Lower leg skin (tissue), 4 donors: ENCODE measurements around the gene BCL2L11. TPM values are rescaled to one million over a fixed set of nuclear protein-coding genes. Genes with fewer than 3 reads are reported as not detected.

ENCODE experiments used
- DNase-seq, 2 donors: peaks; one replicate each; pipeline ENCODE4 v3.0.0-alpha.2; 2019; ENCODE audit warnings: low spot score in 2 of 2
- H3K4me3 ChIP-seq: fragments of 200-600 bp; sonication (generic); 2 replicates; pipeline ENCODE4 v1.5.1; 2017; ENCODE audit warnings: mild to moderate bottlenecking, low read depth; ENCODE audit not compliant: poor library complexity, severe bottlenecking
- POLR2A ChIP-seq, 2 donors: fragments of 450-650 bp; IDR thresholded peaks; one replicate each; pipeline ENCODE4 v1.6.1; 2016 to 2017; ENCODE audit warnings: antibody characterized with exemption in 2 of 2, mild to moderate bottlenecking in 1 of 2, moderate library complexity in 1 of 2
- WGBS, 2 donors: methylation state at CpG; one replicate each; pipeline ENCODE4 v1.1.5; 2018; 5-methylcytosine and 5-hydroxymethylcytosine counted together
- intact Hi-C: fragments of 100-400 bp; cut with DNase I; formaldehyde crosslinking; loops from one replicate; pipeline ENCODE4 v1.15.0; 2023; ENCODE audit warnings: low total_unique reads
- total RNA-seq, 4 donors: library from RNA; depleted of rRNA; stranded (reverse); fragments of >200 nt; gene quantifications; one replicate each; pipeline ENCODE4 v1.1.0, GENCODE V29; 2016
- TF ChIP-seq, protein P1 (sequence below), 3 donors: fragments of 450-650 bp; IDR thresholded peaks; one replicate each; pipeline ENCODE4 v1.5.1; 2016; ENCODE audit warnings: antibody characterized with exemption in 3 of 3, mild to moderate bottlenecking in 3 of 3, moderate library complexity in 2 of 3

The BCL2L11 gene
- total RNA-seq, 4 donors from 2014 or later = 5.4 to 17.2 (median 13.2) TPM

DNA sequence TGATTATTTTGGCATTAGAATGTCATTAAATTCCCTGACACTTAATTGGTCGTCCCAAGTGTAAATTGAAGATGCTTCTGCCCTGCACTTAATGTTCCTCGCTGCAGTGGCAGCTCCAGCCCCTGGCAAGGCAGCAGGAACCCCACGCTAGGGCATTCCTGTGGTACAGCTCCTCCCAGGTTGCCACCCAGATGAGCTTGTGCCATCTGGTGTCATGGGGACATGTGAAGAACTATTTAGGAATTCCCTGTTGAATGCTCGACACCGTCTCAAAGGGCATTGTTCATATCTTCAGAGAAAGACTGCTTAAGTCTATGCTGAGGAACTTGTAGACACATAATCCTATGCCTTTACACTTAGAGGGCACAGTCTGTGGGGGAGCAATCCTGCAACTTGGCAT is 38.9 kb downstream of the BCL2L11 start:
- no peak for DNase-seq
- TF ChIP-seq, protein P1, sequence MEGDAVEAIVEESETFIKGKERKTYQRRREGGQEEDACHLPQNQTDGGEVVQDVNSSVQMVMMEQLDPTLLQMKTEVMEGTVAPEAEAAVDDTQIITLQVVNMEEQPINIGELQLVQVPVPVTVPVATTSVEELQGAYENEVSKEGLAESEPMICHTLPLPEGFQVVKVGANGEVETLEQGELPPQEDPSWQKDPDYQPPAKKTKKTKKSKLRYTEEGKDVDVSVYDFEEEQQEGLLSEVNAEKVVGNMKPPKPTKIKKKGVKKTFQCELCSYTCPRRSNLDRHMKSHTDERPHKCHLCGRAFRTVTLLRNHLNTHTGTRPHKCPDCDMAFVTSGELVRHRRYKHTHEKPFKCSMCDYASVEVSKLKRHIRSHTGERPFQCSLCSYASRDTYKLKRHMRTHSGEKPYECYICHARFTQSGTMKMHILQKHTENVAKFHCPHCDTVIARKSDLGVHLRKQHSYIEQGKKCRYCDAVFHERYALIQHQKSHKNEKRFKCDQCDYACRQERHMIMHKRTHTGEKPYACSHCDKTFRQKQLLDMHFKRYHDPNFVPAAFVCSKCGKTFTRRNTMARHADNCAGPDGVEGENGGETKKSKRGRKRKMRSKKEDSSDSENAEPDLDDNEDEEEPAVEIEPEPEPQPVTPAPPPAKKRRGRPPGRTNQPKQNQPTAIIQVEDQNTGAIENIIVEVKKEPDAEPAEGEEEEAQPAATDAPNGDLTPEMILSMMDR (IDR thresholded peaks at IDR 0.05) = no peak
- TF ChIP-seq POLR2A (IDR thresholded peaks at IDR 0.05) = no peak
- WGBS, 2 donors = 72 to 95% methylated on average over 5 of the region's 5 CpGs
- no peak overlapping the region for H3K4me3 ChIP-seq
- intact Hi-C loops = no loop called here

DNA sequence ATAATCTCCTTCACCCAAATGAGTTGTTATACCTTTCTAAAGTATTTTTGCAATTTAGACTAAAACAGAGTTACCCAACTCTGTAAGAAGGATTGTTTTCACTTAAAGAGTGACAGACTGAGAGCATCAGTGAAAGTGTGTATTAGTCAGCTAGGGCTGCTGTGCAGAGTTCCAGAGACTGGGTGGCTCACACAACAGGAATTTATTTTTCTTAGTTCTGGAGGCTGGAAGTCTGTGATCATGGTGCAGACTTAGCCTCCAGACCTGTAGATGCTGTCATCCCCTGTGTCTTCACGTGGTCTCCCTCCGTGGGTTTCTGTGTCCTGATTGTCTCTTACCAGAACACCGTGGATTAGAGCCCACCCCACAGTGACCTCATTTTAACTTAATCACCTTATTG is 40.0 kb downstream of the BCL2L11 start:
- no peak overlapping the region for H3K4me3 ChIP-seq
- DNase-seq = no peak
- TF ChIP-seq, protein P1 (IDR thresholded peaks at IDR 0.05) = no peak
- TF ChIP-seq POLR2A (IDR thresholded peaks at IDR 0.05) = no peak
- WGBS, 2 donors = 80 to 92% methylated on average over 3 of the region's 3 CpGs
- intact Hi-C loops = no loop called here

GRCh38 chr2:111161971-111162370 is 41.3 kb downstream of the BCL2L11 start:
- intact Hi-C loops = no loop called here
- WGBS, 2 donors = 47 to 51% methylated on average over 12 of the region's 12 CpGs
- TF ChIP-seq POLR2A (IDR thresholded peaks at IDR 0.05) = no peak
- TF ChIP-seq, protein P1 (IDR thresholded peaks at IDR 0.05) = no peak
- no peak for DNase-seq
- no peak overlapping the region for H3K4me3 ChIP-seq

GRCh38 chr2:111162718-111163331 is 42.1 kb downstream of the BCL2L11 start:
- intact Hi-C loops = no loop called here
- 68 to 79% methylated on average over 12 of the region's 12 CpGs for WGBS, 2 donors

GRCh38 chr2:111164078-111164477 is 43.4 kb downstream of the BCL2L11 start:
- TF ChIP-seq, protein P1 (IDR thresholded peaks at IDR 0.05) = no peak
- TF ChIP-seq POLR2A (IDR thresholded peaks at IDR 0.05) = no peak
- no peak overlapping the region for H3K4me3 ChIP-seq
- WGBS, 2 donors = 93 to 96% methylated on average over 12 of the region's 12 CpGs
- no peak for DNase-seq
- intact Hi-C loops = no loop called here

More at GRCh38 chr2:111162718-111163331, 42.1 kb downstream of the BCL2L11 start:
- H3K4me3 ChIP-seq = no peak overlapping the region
- TF ChIP-seq, protein P1 (IDR thresholded peaks at IDR 0.05) = no peak
- TF ChIP-seq POLR2A (IDR thresholded peaks at IDR 0.05) = no peak
- no peak for DNase-seq

- WGBS, 2 donors = 80 to 81% methylated on average over 7 of the region's 7 CpGs
- TF ChIP-seq POLR2A (IDR thresholded peaks at IDR 0.05) = no peak
- TF ChIP-seq, protein P1 (IDR thresholded peaks at IDR 0.05) = no peak
- no peak for DNase-seq
- H3K4me3 ChIP-seq = no peak overlapping the region
- intact Hi-C loops = no loop called here
Measured at GRCh38 chr2:111165084-111165483, 44.4 kb downstream of the BCL2L11 start.
